GM12878 (cell line): Measurements from ENCODE around the gene TBC1D8B. TPM values are rescaled to one million over a fixed set of nuclear protein-coding genes. Genes with fewer than 3 reads are reported as not detected.

Experiments
- ATAC-seq: fragments of 200-7000 bp; cut with Tn5 transposase; 3 replicates; pipeline ENCODE4 v1.9.1; 2020; ENCODE audit warnings: mild to moderate bottlenecking, moderate library complexity
- BruUV-seq: library from RNA; stranded (reverse); fragments of 400-500 nt; replicated peaks from 2 replicates; lab custom pipeline; 2021; lab: Mats Ljungman, UMichigan
- CTCF ChIA-PET: fragments of 300-600 bp; sonication (Branson Sonifier 250); formaldehyde crosslinking; extraction: SDS; loops from one replicate; lab custom pipeline; 2021; ENCODE audit warnings: inconsistent platforms; lab: Yijun Ruan, JAX
- POLR2A ChIA-PET: fragments of 350-600 bp; formaldehyde crosslinking; extraction: SDS; loops from one replicate; lab custom pipeline; 2021; ENCODE audit warnings: inconsistent platforms; lab: Charles Lee
- RAD21 ChIA-PET: fragments of 300-600 bp; sonication (Branson Sonifier 250); formaldehyde crosslinking; loops from one replicate; lab custom pipeline; 2023; ENCODE audit warnings: antibody characterized with exemption; ENCODE audit not compliant: unreplicated experiment; lab: Charles Lee
- SMC1A ChIA-PET: fragments of 300-600 bp; sonication (Branson Sonifier 250); formaldehyde crosslinking; loops from one replicate; lab custom pipeline; 2023; ENCODE audit not compliant: unreplicated experiment, uncharacterized antibody; lab: Charles Lee
- DNase-seq: peaks from one replicate; pipeline ENCODE4 v3.0.0-alpha.2; 2011; ENCODE audit warnings: low read depth, low spot score
- FAIRE-seq: peaks from 3 replicates; lab custom pipeline; 2011; peaks lifted over from hg19 to GRCh38; lab: Jason Lieb, UNC
- H2AFZ ChIP-seq: 2 replicates; pipeline ENCODE4 v1.6.0; 2011; ENCODE audit warnings: low read depth, low read length, control low read depth; ENCODE audit not compliant: control insufficient read depth
- H3K27ac ChIP-seq: 2 replicates; pipeline ENCODE4 v1.5.1; 2011; ENCODE audit warnings: control low read depth; ENCODE audit not compliant: control insufficient read depth, insufficient read depth
- H3K27me3 ChIP-seq, 2 experiments: replicated peaks in 1 of 2; 2 replicates each; pipeline versions ENCODE4 v1.6.0 to v1.6.1; 2011; ENCODE audit warnings: low read length in 1 of 2; ENCODE audit not compliant: control insufficient read depth in 2 of 2, insufficient read depth in 2 of 2
- H3K36me3 ChIP-seq, 2 experiments: 2 replicates each; pipeline ENCODE4 v1.5.1; 2011; ENCODE audit warnings: low read length in 1 of 2; ENCODE audit not compliant: control insufficient read depth in 2 of 2, insufficient read depth in 2 of 2
- H3K4me1 ChIP-seq: 2 replicates; pipeline ENCODE4 v1.6.1; 2011; ENCODE audit warnings: mild to moderate bottlenecking, low read length, moderate library complexity, mixed read lengths; ENCODE audit not compliant: control insufficient read depth, insufficient read depth
- H3K4me2 ChIP-seq: 2 replicates; pipeline ENCODE4 v1.6.0; 2011; ENCODE audit warnings: control low read depth; ENCODE audit not compliant: control insufficient read depth, insufficient read depth
- H3K4me3 ChIP-seq: fragments of 200-600 bp; sonication (generic); 2 replicates; pipeline ENCODE4 v1.5.1; 2016
- H3K79me2 ChIP-seq: 2 replicates; pipeline ENCODE4 v1.6.0; 2011; ENCODE audit warnings: low read length; ENCODE audit not compliant: control insufficient read depth, insufficient read depth
- H3K9ac ChIP-seq: 2 replicates; pipeline ENCODE4 v1.8.0; 2011; ENCODE audit warnings: low read length, control low read depth, mixed read lengths; ENCODE audit not compliant: control insufficient read depth, insufficient read depth
- H3K9me3 ChIP-seq: replicated peaks from 3 replicates; pipeline ENCODE4 v1.5.1; 2011; ENCODE audit warnings: mild to moderate bottlenecking, low read length; ENCODE audit not compliant: control insufficient read depth, insufficient read depth
- H4K20me1 ChIP-seq: 2 replicates; pipeline ENCODE4 v1.6.0; 2011; ENCODE audit not compliant: control insufficient read depth, insufficient read depth
- CBX5 ChIP-seq: sonication (generic); IDR thresholded peaks from 2 replicates; pipeline ENCODE4 v1.6.1; 2016; ENCODE audit warnings: low read depth, moderate library complexity, mild to moderate bottlenecking, inconsistent platforms
- CREB1 ChIP-seq: IDR thresholded peaks from 2 replicates; pipeline ENCODE4 v1.6.1; 2012; ENCODE audit warnings: low read depth, mild to moderate bottlenecking, inconsistent platforms
- FOS ChIP-seq: IDR thresholded peaks from 3 replicates; pipeline ENCODE4 v1.6.1; 2011; ENCODE audit warnings: borderline replicate concordance; ENCODE audit not compliant: insufficient read length; ENCODE audit errors: extremely low read depth
- NFYA ChIP-seq: IDR thresholded peaks from 2 replicates; pipeline ENCODE4 v1.6.1; 2011; ENCODE audit warnings: low read depth, mild to moderate bottlenecking, low read length, improper control_type of control experiment, borderline replicate concordance
- NR2C1 ChIP-seq: fragments of 450-650 bp; IDR thresholded peaks from 2 replicates; pipeline ENCODE4 v1.6.1; 2017; ENCODE audit warnings: antibody characterized with exemption, mild to moderate bottlenecking, moderate library complexity
- NRF1 ChIP-seq: conservative IDR thresholded peaks from 2 replicates; pipeline ENCODE4 v1.6.1; 2011; ENCODE audit warnings: mild to moderate bottlenecking, low read depth, low read length, improper control_type of control experiment
- RAD51 ChIP-seq: fragments of 450-650 bp; IDR thresholded peaks from 2 replicates; pipeline ENCODE4 v1.6.1; 2016; ENCODE audit warnings: moderate library complexity, mild to moderate bottlenecking, inconsistent platforms
- RFX5 ChIP-seq: IDR thresholded peaks from 2 replicates; pipeline ENCODE4 v1.6.1; 2011; ENCODE audit warnings: low read depth, low read length, improper control_type of control experiment
- ZNF217 ChIP-seq: fragments of 450-650 bp; IDR thresholded peaks from 2 replicates; pipeline ENCODE4 v1.6.1; 2017; ENCODE audit warnings: antibody characterized with exemption, mild to moderate bottlenecking
- ZZZ3 ChIP-seq: IDR thresholded peaks from 2 replicates; pipeline ENCODE4 v1.6.1; 2011; ENCODE audit warnings: low read depth; ENCODE audit not compliant: control insufficient read depth, insufficient read length
- WGBS: methylation state at CpG from one replicate; pipeline ENCODE4 v1.1.6; 2016; ENCODE audit warnings: low lambda C conversion rate; ENCODE audit not compliant: insufficient replicate concordance, insufficient coverage; ENCODE audit errors: missing lambda C conversion rate; 5-methylcytosine and 5-hydroxymethylcytosine counted together
- in situ Hi-C: fragments of 300-500 bp; cut with MboI; formaldehyde crosslinking; loops from 9 replicates; pipeline ENCODE4 v1.14.3; 2018; ENCODE audit warnings: mixed read lengths
- intact Hi-C: fragments of 100-400 bp; cut with micrococcal nuclease; formaldehyde crosslinking; loops from one replicate; pipeline ENCODE4 v1.14.2; 2022; ENCODE audit not compliant: unreplicated experiment
- polyA plus RNA-seq, 11 experiments: library from polyadenylated mRNA; depleted of rRNA in 4 of 11; unstranded in 6 of 11; stranded (reverse) in 5 of 11; fragments of >200 nt; fragmentation: Nextera tagmentation in 4 of 11; fragmentation: Illumina TruSeq in 1 of 11; extraction: Ambion mirVana in 4 of 11; extraction: Trizol in 1 of 11; gene quantifications; 1 replicate in 1 of 11; 2 replicates in 10 of 11; pipeline versions ENCODE4 v1.2.1 to v1.2.3, GENCODE V29; 2011 to 2016; ENCODE audit warnings: inconsistent platforms in 2 of 11, missing spikeins in 2 of 11, low read depth in 1 of 11
- total RNA-seq, 4 experiments: library from RNA; depleted of rRNA in 3 of 4; stranded (reverse); fragments of >200 nt in 3 of 4; fragmentation: Illumina TruSeq in 1 of 4; extraction: Trizol in 1 of 4; gene quantifications; 2 replicates each; pipeline versions ENCODE4 v1.2.1 to v1.2.3, GENCODE V29; 2013 to 2021
- TF ChIP-seq, protein P1 (sequence below), 3 experiments: IDR thresholded peaks in 2 of 3; conservative IDR thresholded peaks in 1 of 3; 2 replicates each; pipeline ENCODE4 v1.5.1; 2011; ENCODE audit warnings: low read depth in 3 of 3, low read length in 3 of 3, mild to moderate bottlenecking in 3 of 3, control low read depth in 2 of 3, moderate library complexity in 2 of 3, inconsistent platforms in 1 of 3, mixed read lengths in 1 of 3; ENCODE audit not compliant: control insufficient read depth in 2 of 3, insufficient read depth in 1 of 3; ENCODE audit errors: extremely low read depth in 1 of 3
- TF ChIP-seq, protein P2 (sequence below): fragments of 450-650 bp; IDR thresholded peaks from 2 replicates; pipeline ENCODE4 v1.6.1; 2018; ENCODE audit warnings: borderline replicate concordance, mild to moderate bottlenecking; ENCODE audit not compliant: partially characterized antibody
- TF ChIP-seq, protein P3 (sequence below): fragments of 450-650 bp; IDR thresholded peaks from 2 replicates; pipeline ENCODE4 v1.6.1; 2017; ENCODE audit warnings: mild to moderate bottlenecking

TBC1D8B gene
- total and polyA plus RNA-seq, 10 of the 15 experiments (the other 5 are each of a cell fraction or from before 2014, with no cell fraction given): 0.95 to 2.6 (median 1.6) TPM

DNA sequence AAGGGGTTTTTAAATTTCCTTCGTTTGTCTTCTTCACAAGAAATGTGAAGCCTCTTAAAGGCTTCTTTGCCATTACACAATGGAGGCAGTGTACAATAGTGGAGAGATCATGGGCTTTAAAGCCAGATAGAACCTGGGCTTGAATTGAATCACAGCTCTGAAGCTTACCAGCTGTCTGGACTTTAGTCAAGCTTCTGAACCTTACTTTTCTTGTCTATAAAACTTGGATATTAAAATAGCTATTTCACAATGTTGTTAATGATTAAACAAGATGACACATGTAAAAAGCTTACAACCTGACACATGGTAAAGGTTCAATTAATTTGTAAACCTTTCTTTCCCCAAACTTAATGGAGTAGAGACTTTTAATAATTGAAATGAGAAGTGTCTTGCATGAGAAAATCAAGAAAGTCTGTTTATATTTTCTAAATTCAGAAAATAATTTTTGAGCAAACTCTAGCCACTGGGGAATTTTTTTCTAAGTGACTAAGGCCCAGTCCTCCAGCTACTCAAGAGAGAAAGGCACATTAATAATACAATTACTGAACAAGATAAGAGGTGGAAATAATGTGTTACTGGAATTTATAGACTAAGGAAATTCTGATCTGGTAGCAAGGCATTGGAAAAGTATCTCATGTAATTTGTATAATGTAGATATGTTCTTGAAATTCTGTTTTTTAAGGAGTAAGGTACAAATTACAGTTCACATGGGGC lies 21.7 kb upstream of the TBC1D8B start (continued):
- no peak for TF ChIP-seq FOS
- TF ChIP-seq, protein P1, sequence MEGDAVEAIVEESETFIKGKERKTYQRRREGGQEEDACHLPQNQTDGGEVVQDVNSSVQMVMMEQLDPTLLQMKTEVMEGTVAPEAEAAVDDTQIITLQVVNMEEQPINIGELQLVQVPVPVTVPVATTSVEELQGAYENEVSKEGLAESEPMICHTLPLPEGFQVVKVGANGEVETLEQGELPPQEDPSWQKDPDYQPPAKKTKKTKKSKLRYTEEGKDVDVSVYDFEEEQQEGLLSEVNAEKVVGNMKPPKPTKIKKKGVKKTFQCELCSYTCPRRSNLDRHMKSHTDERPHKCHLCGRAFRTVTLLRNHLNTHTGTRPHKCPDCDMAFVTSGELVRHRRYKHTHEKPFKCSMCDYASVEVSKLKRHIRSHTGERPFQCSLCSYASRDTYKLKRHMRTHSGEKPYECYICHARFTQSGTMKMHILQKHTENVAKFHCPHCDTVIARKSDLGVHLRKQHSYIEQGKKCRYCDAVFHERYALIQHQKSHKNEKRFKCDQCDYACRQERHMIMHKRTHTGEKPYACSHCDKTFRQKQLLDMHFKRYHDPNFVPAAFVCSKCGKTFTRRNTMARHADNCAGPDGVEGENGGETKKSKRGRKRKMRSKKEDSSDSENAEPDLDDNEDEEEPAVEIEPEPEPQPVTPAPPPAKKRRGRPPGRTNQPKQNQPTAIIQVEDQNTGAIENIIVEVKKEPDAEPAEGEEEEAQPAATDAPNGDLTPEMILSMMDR (IDR thresholded peaks at IDR 0.05 in 2 of 3, conservative IDR thresholded peaks at IDR 0.05 in 1 of 3; ENCODE audit: control insufficient read depth in 2 of 3, extremely low read depth in 1 of 3, insufficient read depth in 1 of 3, low read depth in 3 of 3, low read length in 3 of 3): no peak
- no peak for TF ChIP-seq ZZZ3
- TF ChIP-seq, all 136 proteins: peak for 0

DNA sequence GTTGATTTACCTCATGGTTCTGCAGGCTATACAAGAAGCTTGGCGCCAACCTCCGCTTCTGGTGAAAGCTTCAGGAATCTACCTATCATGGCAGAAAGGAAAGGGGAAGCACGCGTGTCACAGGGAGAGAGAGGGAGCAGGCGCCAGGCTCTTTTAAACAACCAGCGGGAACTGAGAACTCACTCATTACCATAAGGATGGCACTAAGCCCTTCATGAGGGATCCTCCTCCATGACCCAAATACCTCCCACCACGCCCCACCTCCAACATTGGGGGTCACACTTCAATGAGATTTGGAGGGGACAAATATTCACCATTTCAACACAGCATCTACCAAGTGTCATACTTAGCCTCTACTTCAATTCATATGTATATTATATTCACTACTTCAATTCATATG lies 18.8 kb upstream of the TBC1D8B start:
- no peak for FAIRE-seq
- Histone ChIP-seq H3K27ac (no peak overlapping the region), H3K79me2 (no peaks in the 10 kb centered on the region), H3K9ac (no peak overlapping the region), H3K27me3 (no peaks in the 10 kb centered on the region), H4K20me1 (no peaks in the 10 kb centered on the region), H3K4me2 (no peak overlapping the region), H3K4me3 (no peak overlapping the region), H2AFZ (no peak overlapping the region), H3K9me3 (no peaks in the 10 kb centered on the region), H3K4me1 (no peaks in the 10 kb centered on the region), H3K36me3 (no peaks in the 10 kb centered on the region)
- TF ChIP-seq, protein P2, sequence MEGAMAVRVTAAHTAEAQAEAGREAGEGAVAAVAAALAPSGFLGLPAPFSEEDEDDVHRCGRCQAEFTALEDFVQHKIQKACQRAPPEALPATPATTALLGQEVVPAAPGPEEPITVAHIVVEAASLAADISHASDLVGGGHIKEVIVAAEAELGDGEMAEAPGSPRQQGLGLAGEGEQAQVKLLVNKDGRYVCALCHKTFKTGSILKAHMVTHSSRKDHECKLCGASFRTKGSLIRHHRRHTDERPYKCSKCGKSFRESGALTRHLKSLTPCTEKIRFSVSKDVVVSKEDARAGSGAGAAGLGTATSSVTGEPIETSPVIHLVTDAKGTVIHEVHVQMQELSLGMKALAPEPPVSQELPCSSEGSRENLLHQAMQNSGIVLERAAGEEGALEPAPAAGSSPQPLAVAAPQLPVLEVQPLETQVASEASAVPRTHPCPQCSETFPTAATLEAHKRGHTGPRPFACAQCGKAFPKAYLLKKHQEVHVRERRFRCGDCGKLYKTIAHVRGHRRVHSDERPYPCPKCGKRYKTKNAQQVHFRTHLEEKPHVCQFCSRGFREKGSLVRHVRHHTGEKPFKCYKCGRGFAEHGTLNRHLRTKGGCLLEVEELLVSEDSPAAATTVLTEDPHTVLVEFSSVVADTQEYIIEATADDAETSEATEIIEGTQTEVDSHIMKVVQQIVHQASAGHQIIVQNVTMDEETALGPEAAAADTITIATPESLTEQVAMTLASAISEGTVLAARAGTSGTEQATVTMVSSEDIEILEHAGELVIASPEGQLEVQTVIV: no peak
- TF ChIP-seq NRF1 (no peak), RFX5 (no peak), NR2C1 (no peak), RAD51 (no peak), CBX5 (no peak), NFYA (no peak), ZNF217 (no peak), CREB1 (no peak)
- TF ChIP-seq, protein P3, sequence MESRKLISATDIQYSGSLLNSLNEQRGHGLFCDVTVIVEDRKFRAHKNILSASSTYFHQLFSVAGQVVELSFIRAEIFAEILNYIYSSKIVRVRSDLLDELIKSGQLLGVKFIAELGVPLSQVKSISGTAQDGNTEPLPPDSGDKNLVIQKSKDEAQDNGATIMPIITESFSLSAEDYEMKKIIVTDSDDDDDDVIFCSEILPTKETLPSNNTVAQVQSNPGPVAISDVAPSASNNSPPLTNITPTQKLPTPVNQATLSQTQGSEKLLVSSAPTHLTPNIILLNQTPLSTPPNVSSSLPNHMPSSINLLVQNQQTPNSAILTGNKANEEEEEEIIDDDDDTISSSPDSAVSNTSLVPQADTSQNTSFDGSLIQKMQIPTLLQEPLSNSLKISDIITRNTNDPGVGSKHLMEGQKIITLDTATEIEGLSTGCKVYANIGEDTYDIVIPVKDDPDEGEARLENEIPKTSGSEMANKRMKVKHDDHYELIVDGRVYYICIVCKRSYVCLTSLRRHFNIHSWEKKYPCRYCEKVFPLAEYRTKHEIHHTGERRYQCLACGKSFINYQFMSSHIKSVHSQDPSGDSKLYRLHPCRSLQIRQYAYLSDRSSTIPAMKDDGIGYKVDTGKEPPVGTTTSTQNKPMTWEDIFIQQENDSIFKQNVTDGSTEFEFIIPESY: no peak
- TF ChIP-seq, protein P1 (IDR thresholded peaks at IDR 0.05 in 2 of 3, conservative IDR thresholded peaks at IDR 0.05 in 1 of 3; ENCODE audit: control insufficient read depth in 2 of 3, extremely low read depth in 1 of 3, insufficient read depth in 1 of 3, low read depth in 3 of 3, low read length in 3 of 3): no peak
- in situ Hi-C loops: no loop called here
- RAD21 ChIA-PET: no interaction called here
- WGBS: 63% methylated on average over 7 of the region's 7 CpGs
- SMC1A ChIA-PET: no interaction called here
- intact Hi-C loops: no loop called here
- DNase-seq: no peak
- ATAC-seq: no peak
- POLR2A ChIA-PET: no interaction called here
- CTCF ChIA-PET: no interaction called here
- BruUV-seq: no TSS peak
